Ishikawa (cell line): Measurements from ENCODE around the gene ZNF444.

ENCODE experiments used
- CEBPB ChIP-seq: IDR thresholded peaks from 2 replicates; pipeline ENCODE4 v1.6.1; 2012
- CREB1 ChIP-seq: IDR thresholded peaks from 2 replicates; pipeline ENCODE4 v1.6.1; 2012; ENCODE audit warnings: low read depth
- EGR1 ChIP-seq: IDR thresholded peaks from 2 replicates; pipeline ENCODE4 v1.6.1; 2012
- EP300 ChIP-seq: IDR thresholded peaks from 2 replicates; pipeline ENCODE4 v1.6.1; 2012; ENCODE audit warnings: borderline replicate concordance
- FOXM1 ChIP-seq: IDR thresholded peaks from 2 replicates; pipeline ENCODE4 v1.6.1; 2012; ENCODE audit warnings: low read depth, borderline replicate concordance
- NFIC ChIP-seq: IDR thresholded peaks from 2 replicates; pipeline ENCODE4 v1.6.1; 2012
- RAD21 ChIP-seq: IDR thresholded peaks from 2 replicates; pipeline ENCODE4 v1.6.1; 2012; ENCODE audit warnings: low read depth
- REST ChIP-seq: IDR thresholded peaks from 2 replicates; pipeline ENCODE4 v1.6.1; 2012; ENCODE audit warnings: low read depth, mild to moderate bottlenecking
- TAF1 ChIP-seq: IDR thresholded peaks from 2 replicates; pipeline ENCODE4 v1.6.1; 2012; ENCODE audit warnings: low read depth, mild to moderate bottlenecking
- TCF12 ChIP-seq: IDR thresholded peaks from 2 replicates; pipeline ENCODE4 v1.6.1; 2012; ENCODE audit warnings: low read depth
- TEAD4 ChIP-seq: IDR thresholded peaks from 2 replicates; pipeline ENCODE4 v1.6.1; 2012
- YY1 ChIP-seq: IDR thresholded peaks from 2 replicates; pipeline ENCODE4 v1.6.1; 2012; ENCODE audit warnings: low read depth
- ZBTB7A ChIP-seq: IDR thresholded peaks from 2 replicates; pipeline ENCODE4 v1.6.1; 2012; ENCODE audit warnings: low read depth
- TF ChIP-seq, protein P1 (sequence below): IDR thresholded peaks from 2 replicates; pipeline ENCODE4 v1.6.1; 2012
- TF ChIP-seq, protein P2 (sequence below): IDR thresholded peaks from 2 replicates; pipeline ENCODE4 v1.6.1; 2012

Gene ZNF444

DNA sequence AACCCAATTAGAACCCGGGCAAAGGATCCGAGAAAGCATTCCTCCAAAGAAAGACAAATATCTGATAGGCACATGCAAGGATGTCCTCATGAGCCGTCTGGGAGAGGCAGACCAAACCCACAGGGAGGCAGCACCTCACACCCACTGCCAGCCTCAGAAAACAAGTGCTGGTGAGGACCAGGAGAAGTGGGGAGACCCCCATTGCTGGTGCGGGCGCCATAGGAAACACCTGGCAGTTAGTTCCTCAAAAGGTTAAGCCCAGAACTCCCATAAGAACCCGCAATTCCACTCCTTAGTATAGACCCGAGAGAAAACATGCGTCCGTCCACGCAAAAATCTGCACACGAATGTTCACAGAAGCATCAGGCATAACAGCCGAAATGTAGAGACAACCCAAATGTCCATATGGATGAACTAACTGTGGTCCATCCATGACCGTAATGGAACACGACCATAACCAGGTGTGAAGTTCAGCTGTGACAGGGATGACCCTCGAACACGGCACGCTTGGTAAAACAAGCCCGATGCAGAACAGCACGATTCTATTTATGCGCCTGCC, 27.9 kb upstream of the ZNF444 start:
- no peak for TF ChIP-seq EGR1
- TF ChIP-seq YY1, result no peak
- TF ChIP-seq CEBPB, result no peak
- no peak for TF ChIP-seq ZBTB7A
- no peak for TF ChIP-seq TCF12
- TF ChIP-seq, protein P1, sequence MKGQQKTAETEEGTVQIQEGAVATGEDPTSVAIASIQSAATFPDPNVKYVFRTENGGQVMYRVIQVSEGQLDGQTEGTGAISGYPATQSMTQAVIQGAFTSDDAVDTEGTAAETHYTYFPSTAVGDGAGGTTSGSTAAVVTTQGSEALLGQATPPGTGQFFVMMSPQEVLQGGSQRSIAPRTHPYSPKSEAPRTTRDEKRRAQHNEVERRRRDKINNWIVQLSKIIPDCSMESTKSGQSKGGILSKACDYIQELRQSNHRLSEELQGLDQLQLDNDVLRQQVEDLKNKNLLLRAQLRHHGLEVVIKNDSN, result no peak
- no peak for TF ChIP-seq TAF1
- TF ChIP-seq EP300, result no peak

DNA sequence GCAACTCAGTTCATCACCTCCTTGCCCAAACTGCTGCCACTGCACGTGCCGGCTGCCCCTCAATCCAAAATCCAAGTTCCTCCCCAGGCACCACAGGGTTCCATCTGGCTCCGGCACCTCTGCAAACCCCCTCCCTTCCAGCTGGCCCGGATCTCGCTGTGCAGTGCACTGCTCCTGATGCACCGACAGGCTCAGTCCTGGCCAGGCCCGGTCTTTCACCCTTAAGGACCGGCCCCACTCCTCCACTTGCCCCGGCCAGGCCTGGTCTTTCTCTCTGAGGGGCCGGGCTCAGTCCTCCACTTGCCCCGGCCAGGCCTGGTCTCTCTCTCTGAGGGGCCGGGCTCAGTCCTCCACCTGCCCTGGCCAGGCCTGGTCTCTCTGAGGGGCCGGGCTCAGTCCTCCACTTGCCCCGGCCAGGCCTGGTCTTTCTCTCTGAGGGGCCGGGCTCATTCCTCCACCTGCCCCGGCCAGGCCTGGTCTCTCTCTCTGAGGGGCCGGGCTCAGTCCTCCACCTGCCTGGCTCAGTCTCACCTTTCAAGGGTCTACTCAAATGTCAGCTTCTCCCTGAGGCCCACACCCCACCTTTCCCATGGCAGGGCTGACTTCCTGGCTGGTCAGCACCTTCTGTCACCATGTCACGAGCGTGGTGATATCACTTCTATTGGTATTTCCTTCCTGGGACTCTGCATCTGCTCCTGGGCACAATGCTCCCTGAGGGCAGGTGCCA, 26.9 kb upstream of the ZNF444 start:
- TF ChIP-seq FOXM1, result no peak
- no peak for TF ChIP-seq CEBPB
- TF ChIP-seq, protein P1, result no peak

DNA sequence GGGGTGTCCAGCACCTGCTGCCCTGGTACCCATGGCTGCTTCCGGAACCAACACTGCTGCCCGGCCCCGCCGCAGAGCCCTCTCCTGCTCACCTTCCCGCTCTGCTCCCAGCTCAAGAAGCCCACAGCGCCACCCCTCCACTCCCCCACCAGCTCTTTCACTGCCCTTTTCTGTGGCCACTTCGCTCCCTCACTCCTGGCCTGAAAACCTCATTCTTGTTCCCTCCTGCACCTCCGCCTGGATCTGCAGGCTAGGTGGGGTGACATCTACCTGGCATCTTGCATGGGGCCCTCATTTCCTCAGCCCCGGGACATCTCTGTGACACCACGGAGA, 26.3 kb upstream of the ZNF444 start:
- TF ChIP-seq REST, result no peak
- no peak for TF ChIP-seq FOXM1
- TF ChIP-seq RAD21, result no peak
- TF ChIP-seq CEBPB, result no peak
- TF ChIP-seq YY1, result no peak
- no peak for TF ChIP-seq CREB1
- TF ChIP-seq ZBTB7A, result no peak
- no peak for TF ChIP-seq TCF12
- no peak for TF ChIP-seq EP300
- no peak for TF ChIP-seq EGR1
- TF ChIP-seq, protein P1, result no peak
- TF ChIP-seq NFIC, result no peak
- no peak for TF ChIP-seq TAF1
- TF ChIP-seq TEAD4, result no peak
- TF ChIP-seq, protein P2, sequence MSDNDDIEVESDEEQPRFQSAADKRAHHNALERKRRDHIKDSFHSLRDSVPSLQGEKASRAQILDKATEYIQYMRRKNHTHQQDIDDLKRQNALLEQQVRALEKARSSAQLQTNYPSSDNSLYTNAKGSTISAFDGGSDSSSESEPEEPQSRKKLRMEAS, result no peak

DNA sequence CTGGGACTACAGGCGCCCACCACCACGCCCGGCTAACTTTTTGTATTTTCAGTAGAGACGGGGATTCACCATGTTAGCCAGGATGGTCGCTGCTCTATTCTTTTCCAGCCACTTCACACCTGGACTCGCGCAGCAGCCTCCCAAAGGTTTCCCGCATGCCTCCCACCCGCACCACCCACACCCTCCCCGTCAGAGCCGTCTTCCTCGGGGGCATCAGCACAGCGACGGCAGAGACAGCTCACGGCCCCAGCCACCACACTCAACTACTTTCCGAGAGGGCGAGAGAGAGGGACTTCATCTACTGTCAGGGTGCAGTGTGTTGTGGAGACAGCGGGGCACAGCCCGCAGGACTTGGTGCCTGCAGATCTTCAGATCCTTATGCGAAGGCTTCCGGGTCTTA, 25.6 kb upstream of the ZNF444 start:
- TF ChIP-seq ZBTB7A (no peak), REST (no peak), TEAD4 (no peak), NFIC (no peak), CREB1 (no peak), TCF12 (no peak), TAF1 (no peak), EP300 (no peak), RAD21 (no peak), EGR1 (no peak), CEBPB (no peak), FOXM1 (no peak), YY1 (no peak)
- TF ChIP-seq, protein P1, result no peak
- TF ChIP-seq, protein P2, result no peak

DNA sequence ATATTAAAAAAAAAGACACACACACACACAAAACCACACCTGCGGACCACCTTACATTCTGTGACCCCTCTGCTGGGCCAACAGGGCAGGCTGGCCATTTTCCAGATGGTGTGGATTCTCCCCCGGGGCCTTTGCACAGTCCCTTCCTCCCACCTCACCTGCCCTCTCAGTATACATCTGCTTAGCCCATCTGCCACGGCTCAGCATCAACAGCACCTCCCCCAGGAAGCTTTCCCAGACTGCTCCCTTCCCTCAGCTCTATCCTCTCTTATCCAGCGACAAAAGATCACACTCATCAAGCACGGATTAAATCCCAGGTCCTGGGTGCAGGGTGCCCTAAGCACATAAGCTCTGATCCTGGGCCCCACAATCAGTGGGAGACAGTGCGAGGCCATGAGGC, 24.5 kb upstream of the ZNF444 start:
- TF ChIP-seq, protein P1, result no peak
- TF ChIP-seq TCF12, result no peak
- no peak for TF ChIP-seq YY1
- TF ChIP-seq, protein P2, result no peak
- TF ChIP-seq FOXM1, result no peak
- TF ChIP-seq EP300, result no peak
- TF ChIP-seq REST, result no peak
- no peak for TF ChIP-seq NFIC
- TF ChIP-seq TAF1, result no peak
- TF ChIP-seq EGR1, result no peak
- TF ChIP-seq CEBPB, result no peak
